HG03280 (cell line): ENCODE results near the gene MYH2.

Experiments
- ATAC-seq: cut with Tn5 transposase; IDR thresholded peaks from one replicate; pipeline ENCODE4 v1.9.1; 2021; ENCODE audit warnings: mild to moderate bottlenecking, moderate library complexity; ENCODE audit not compliant: unreplicated experiment

Gene MYH2

DNA sequence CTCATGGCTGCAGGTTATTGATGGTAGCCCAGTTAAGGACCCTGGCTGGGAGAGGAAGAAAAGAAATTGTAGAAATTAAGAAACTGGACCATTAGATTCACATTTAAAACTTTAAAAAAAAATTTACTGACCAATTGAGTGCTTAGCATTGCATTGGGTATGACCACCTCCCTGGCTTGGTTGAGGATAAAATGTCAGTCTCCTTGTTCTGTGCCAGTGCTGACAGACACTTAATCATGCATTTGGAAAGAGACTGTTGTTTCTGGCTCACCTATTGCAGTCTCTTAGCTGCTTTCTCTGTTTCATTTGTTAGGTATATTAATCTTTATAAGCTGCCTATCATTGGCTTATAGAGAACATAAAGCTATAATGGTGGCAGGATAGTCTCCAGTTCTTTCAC lies 32.8 kb downstream of the MYH2 start:
- ATAC-seq: no peak

GRCh38 chr17:10516065-10516464 lies 33.4 kb downstream of the MYH2 start:
- no peak for ATAC-seq

- no peak for ATAC-seq
Observed at GRCh38 chr17:10513299-10514067, 36.0 kb downstream of the MYH2 start.

GRCh38 chr17:10512856-10513255 lies 36.6 kb downstream of the MYH2 start:
- no peak for ATAC-seq

- ATAC-seq: no peak
Observed at GRCh38 chr17:10499950-10500349, 49.5 kb downstream of the MYH2 start.

DNA sequence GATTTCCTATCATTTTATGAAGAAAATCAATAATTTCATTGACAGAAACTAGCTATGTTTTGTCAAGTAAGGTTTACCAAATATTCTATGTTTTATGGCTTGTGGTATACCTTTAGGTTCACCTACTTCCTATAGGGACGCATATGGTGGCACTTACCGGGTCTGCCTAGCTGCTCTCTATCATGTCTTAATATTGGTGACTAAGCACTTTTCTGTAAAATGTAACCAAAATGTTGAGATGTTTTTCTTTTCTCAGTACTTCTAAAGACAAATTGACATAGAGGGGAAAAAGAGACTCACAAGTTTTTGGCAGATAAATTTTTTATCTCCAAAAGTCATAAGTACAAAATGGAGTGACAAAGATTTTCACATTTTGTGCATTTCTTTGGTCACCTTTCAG lies 57.5 kb downstream of the MYH2 start:
- no peak for ATAC-seq

GRCh38 chr17:10482252-10482651 lies 67.2 kb downstream of the MYH2 start:
- ATAC-seq: no peak

GRCh38 chr17:10477701-10478100 lies 71.8 kb downstream of the MYH2 start:
- no peak for ATAC-seq

DNA sequence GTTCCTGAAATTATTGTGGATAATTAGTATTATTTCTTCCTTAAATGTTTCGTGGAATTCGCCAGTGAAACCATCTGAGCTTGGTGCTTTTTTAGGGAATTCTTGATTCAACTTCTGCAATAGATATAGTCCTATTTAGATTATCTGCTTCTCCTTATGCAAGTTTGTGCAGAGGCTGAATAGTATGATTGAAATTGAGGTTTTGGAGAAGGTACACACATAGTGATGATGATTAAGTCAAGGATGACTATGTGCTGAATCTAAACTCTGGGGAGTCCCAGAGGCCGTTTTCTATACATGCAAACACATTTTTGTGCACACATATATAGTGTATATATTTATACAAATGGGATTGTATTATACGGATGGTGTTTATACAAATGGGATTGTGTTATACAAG lies 74.9 kb downstream of the MYH2 start:
- no peak for ATAC-seq

DNA sequence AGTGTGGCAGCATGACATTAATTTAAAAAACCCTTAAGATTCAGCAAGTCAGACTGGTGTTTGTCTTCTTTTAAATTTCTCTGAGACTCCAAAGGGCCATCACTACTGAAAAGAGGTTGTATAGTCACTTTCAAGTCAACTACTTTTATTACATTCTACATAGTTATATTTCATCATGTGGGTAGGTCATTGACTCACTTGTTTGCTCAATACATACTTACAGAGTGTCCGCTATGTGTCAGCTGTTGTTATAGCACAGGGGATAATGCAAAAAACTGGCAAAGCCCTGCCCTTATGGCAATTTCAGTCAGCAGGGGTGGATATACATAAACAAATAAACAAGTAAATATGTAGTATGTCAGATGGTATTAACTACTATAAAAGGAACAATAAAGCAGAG lies 77.6 kb downstream of the MYH2 start:
- no peak for ATAC-seq
